GM23248 (cell line): ENCODE measurements around the gene GABRA4. TPM values are rescaled to one million over a fixed set of nuclear protein-coding genes. Genes with fewer than 3 reads are reported as not detected.

Experiments used
- DNase-seq: peaks from one replicate; pipeline ENCODE4 v3.0.0-alpha.2; 2015
- H2AFZ ChIP-seq: fragments of 200-600 bp; sonication (generic); 2 replicates; pipeline ENCODE4 v1.6.1; 2016; ENCODE audit warnings: antibody characterized with exemption
- H3F3A ChIP-seq: fragments of 200-600 bp; sonication (generic); 2 replicates; pipeline ENCODE4 v1.6.1; 2016; ENCODE audit warnings: mild to moderate bottlenecking, antibody characterized with exemption, mixed run types; ENCODE audit not compliant: insufficient read depth
- H3K27ac ChIP-seq: fragments of 200-600 bp; sonication (generic); 2 replicates; pipeline ENCODE4 v1.5.1; 2016; ENCODE audit warnings: mild to moderate bottlenecking
- H3K27me3 ChIP-seq: fragments of 200-600 bp; sonication (generic); replicated peaks from 2 replicates; pipeline ENCODE4 v1.6.1; 2016; ENCODE audit warnings: mild to moderate bottlenecking; ENCODE audit not compliant: insufficient read depth
- H3K36me3 ChIP-seq: fragments of 200-600 bp; sonication (generic); 2 replicates; pipeline ENCODE4 v1.6.1; 2016; ENCODE audit warnings: low read depth, mild to moderate bottlenecking
- H3K4me1 ChIP-seq: fragments of 200-600 bp; sonication (generic); 2 replicates; pipeline ENCODE4 v1.6.1; 2016; ENCODE audit warnings: mild to moderate bottlenecking; ENCODE audit not compliant: insufficient read depth
- H3K4me2 ChIP-seq: fragments of 200-600 bp; sonication (generic); one replicate; pipeline ENCODE4 v1.6.1; 2016; ENCODE audit warnings: mild to moderate bottlenecking; ENCODE audit not compliant: unreplicated experiment
- H3K4me3 ChIP-seq: fragments of 200-600 bp; sonication (generic); 2 replicates; pipeline ENCODE4 v1.5.1; 2016; ENCODE audit warnings: mild to moderate bottlenecking
- H3K79me2 ChIP-seq: fragments of 200-600 bp; sonication (generic); 2 replicates; pipeline ENCODE4 v1.6.1; 2016; ENCODE audit warnings: mild to moderate bottlenecking; ENCODE audit not compliant: insufficient read depth
- H3K9ac ChIP-seq: fragments of 200-600 bp; sonication (generic); 2 replicates; pipeline ENCODE4 v1.6.1; 2016; ENCODE audit warnings: mild to moderate bottlenecking
- H3K9me2 ChIP-seq: fragments of 200-600 bp; sonication (generic); 2 replicates; pipeline ENCODE4 v1.6.1; 2016; ENCODE audit warnings: mixed run types, mild to moderate bottlenecking, moderate library complexity; ENCODE audit not compliant: insufficient read depth
- H3K9me3 ChIP-seq: fragments of 200-600 bp; sonication (generic); one replicate; pipeline ENCODE4 v1.6.1; 2017; ENCODE audit warnings: low read depth
- H4K20me1 ChIP-seq: fragments of 200-600 bp; sonication (generic); 2 replicates; pipeline ENCODE4 v1.6.0; 2016; ENCODE audit not compliant: insufficient read depth
- EZH2 ChIP-seq: fragments of 200-600 bp; sonication (generic); IDR thresholded peaks from 2 replicates; pipeline ENCODE4 v1.6.1; 2018; ENCODE audit warnings: antibody characterized with exemption, mild to moderate bottlenecking; ENCODE audit not compliant: insufficient read depth, poor library complexity, severe bottlenecking
- EZH2phosphoT487 ChIP-seq: fragments of 200-600 bp; sonication (generic); IDR thresholded peaks from 2 replicates; pipeline ENCODE4 v1.6.1; 2018; ENCODE audit warnings: antibody characterized with exemption, moderate library complexity, mild to moderate bottlenecking, low read depth; ENCODE audit not compliant: insufficient read depth
- WGBS, 2 experiments: methylation state at CpG; one replicate each; pipeline ENCODE4 v1.1.6; 2015 to 2017; ENCODE audit warnings: low lambda C conversion rate in 2 of 2, low coverage in 1 of 2; ENCODE audit errors: missing lambda C conversion rate in 2 of 2; 5-methylcytosine and 5-hydroxymethylcytosine counted together
- in situ Hi-C: fragments of 300-500 bp; cut with MboI; formaldehyde crosslinking; loops from 2 replicates; pipeline ENCODE4 v1.15.0; 2020
- polyA plus RNA-seq: library from polyadenylated mRNA; unstranded; fragments of >200 nt; fragmentation: Nextera tagmentation; extraction: Ambion mirVana; gene quantifications from 2 replicates; pipeline ENCODE4 v1.2.1, GENCODE V29; 2016
- total RNA-seq: library from RNA; depleted of rRNA; stranded (reverse); fragments of >200 nt; shearing (Covaris generic); gene quantifications from 2 replicates; pipeline ENCODE4 v1.2.3, GENCODE V29; 2014

Gene GABRA4
- total and polyA plus RNA-seq, 2 experiments from 2014 or later: not detected

DNA sequence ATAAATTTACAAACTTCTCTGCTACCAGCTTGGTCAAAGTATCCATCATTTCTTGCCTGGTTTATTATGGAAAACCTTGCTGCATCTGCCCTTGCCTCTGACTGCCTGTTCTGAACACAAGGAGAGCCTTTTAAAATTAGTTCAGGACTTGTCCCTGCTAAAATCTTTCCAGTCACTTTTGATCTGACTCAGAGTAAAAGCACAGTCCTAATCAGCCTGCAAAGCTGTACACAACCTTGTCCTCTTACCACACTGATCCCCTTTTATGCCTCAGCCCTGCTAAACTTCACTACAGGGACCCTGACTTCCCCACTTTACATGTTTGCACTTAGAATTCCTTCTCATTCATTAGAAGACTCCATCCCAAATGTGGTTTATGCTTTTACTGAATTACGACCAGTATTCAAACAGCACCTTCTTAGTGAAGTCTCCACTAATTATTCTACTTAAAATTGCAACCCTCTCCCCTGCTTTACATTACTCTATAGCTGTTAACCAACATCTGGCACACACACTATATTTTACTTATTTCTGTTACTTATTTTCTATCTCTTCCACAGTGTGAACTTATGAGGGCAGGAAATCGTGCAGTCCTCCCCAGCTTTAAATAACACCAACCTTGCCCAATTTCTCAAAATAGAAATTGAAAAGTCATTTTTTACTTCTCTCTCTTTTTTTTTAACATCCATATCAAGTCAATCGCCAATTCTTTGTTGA is 6.3 kb downstream of the GABRA4 start:
- Histone ChIP-seq H3K36me3 (no peaks in the 10 kb centered on the region), H3K27ac (no peak overlapping the region), H3K4me2 (no peak overlapping the region), H3K9me2 (no peaks in the 10 kb centered on the region), H3K9ac (no peak overlapping the region), H3K79me2 (no peaks in the 10 kb centered on the region), H2AFZ (no peak overlapping the region), H3K4me3 (no peak overlapping the region), H3F3A (no peaks in the 10 kb centered on the region), H4K20me1 (no peaks in the 10 kb centered on the region), H3K27me3 (peaks cover 4% of the 10 kb centered on the region; the same call in 1 of the 2 replicates), H3K9me3 (peaks cover 3% of the 10 kb centered on the region), H3K4me1 (no peaks in the 10 kb centered on the region)
- DNase-seq: no peak
- no peak for TF ChIP-seq EZH2phosphoT487
- TF ChIP-seq EZH2: no peak
- WGBS, 2 experiments: 0% methylated on average over 3 of the region's 3 CpGs
- in situ Hi-C loops: no loop called here

DNA sequence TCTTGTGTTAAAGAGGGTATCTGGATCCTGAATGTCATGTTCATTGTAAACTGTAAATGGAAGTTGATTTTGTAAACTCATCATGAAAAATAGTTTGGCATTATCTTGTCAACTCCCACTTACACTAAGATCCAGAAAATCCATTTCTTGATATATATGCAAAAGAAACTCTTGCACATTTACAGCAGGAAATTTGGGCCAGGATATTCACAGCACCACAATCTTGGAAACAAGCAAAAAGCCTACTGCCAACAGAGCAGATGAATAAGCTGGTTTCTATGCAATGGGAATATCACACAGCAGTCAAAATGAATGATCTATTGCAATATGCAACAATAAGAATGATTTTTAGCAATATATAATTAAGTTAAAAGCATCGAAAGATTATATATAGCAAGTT is 8.6 kb downstream of the GABRA4 start:
- H3K27me3 ChIP-seq: no peaks in the 10 kb centered on the region
- in situ Hi-C loops: no loop called here
- TF ChIP-seq EZH2phosphoT487: no peak
- TF ChIP-seq EZH2: no peak

DNA sequence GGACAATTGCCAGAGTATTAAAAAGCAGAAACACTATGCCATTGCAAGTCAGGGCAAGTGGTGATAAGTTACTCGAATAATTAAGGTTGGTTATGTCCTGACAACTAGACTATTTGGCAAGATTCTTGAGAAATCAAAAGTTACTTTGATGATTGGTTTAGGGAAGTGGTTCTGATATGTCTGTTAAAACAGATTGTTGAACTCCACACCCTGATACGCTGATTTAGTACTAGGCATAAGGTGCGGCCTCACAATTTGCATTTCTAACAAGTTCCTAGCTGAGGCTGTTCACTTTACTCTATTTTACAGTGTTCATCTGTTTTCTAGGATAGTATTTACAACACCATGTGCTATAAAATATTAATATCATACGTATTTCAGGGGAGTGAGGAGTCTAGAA is 12.5 kb downstream of the GABRA4 start:
- no peaks in the 10 kb centered on the region for H3K4me1 ChIP-seq
- TF ChIP-seq EZH2 (no peak), EZH2phosphoT487 (no peak)
- H3K4me2 ChIP-seq: no peak overlapping the region
- no peaks in the 10 kb centered on the region for H3K79me2 ChIP-seq
- H3K9me3 ChIP-seq: peaks cover 3% of the 10 kb centered on the region
- no peaks in the 10 kb centered on the region for H3K36me3 ChIP-seq
- H4K20me1 ChIP-seq: no peaks in the 10 kb centered on the region
- no peaks in the 10 kb centered on the region for H3F3A ChIP-seq
- DNase-seq: no peak
- H3K4me3 ChIP-seq: no peak overlapping the region
- H3K9me2 ChIP-seq: no peaks in the 10 kb centered on the region
- H3K27ac ChIP-seq: no peak overlapping the region
- no peak overlapping the region for H3K9ac ChIP-seq
- in situ Hi-C loops: no loop called here
- H3K27me3 ChIP-seq: no peaks in the 10 kb centered on the region
- WGBS, 2 experiments: 26 to 35% methylated on average over 4 of the region's 4 CpGs
- no peak overlapping the region for H2AFZ ChIP-seq

More for the DNA sequence above, 8.6 kb downstream of the GABRA4 start:
- Histone ChIP-seq H3K79me2 (no peaks in the 10 kb centered on the region), H3F3A (no peaks in the 10 kb centered on the region), H3K9me2 (no peaks in the 10 kb centered on the region), H3K9ac (no peak overlapping the region), H2AFZ (no peak overlapping the region), H3K4me1 (no peaks in the 10 kb centered on the region), H3K4me2 (no peak overlapping the region), H4K20me1 (no peaks in the 10 kb centered on the region), H3K9me3 (peaks cover 3% of the 10 kb centered on the region), H3K36me3 (no peaks in the 10 kb centered on the region), H3K27ac (no peak overlapping the region), H3K4me3 (no peak overlapping the region)
- whole genome bisulfite sequencing, 2 experiments: 15 to 18% methylated on average over 1 of the region's 1 CpG
- DNase-seq: no peak

DNA sequence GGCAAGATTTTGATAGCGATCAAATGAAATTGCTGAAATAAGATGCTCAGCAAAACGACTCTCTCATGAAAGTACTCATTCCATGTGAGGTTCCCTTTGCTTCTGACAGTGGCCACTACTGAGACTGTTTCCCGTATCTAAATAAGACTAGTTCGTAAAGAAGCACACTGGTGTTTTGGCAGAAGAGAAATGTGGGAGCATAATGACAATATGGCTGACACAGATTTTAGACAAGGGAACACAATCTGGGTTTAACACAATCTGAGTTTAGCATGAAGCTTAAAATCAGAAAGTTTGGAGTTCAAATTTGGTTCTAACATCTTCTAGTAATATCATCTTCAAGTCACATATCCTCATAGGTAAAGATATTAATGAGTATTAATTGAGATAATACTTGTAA is 13.7 kb downstream of the GABRA4 start:
- DNase-seq: no peak
- H3F3A ChIP-seq: no peaks in the 10 kb centered on the region
- no peaks in the 10 kb centered on the region for H3K36me3 ChIP-seq
- H3K27me3 ChIP-seq: no peaks in the 10 kb centered on the region
- no peaks in the 10 kb centered on the region for H3K79me2 ChIP-seq
- no peak overlapping the region for H3K4me3 ChIP-seq
- TF ChIP-seq EZH2 (no peak), EZH2phosphoT487 (no peak)
- H3K9me3 ChIP-seq: no peaks in the 10 kb centered on the region
- H3K4me2 ChIP-seq: no peak overlapping the region
- WGBS, 2 experiments: 31 to 42% methylated on average over 4 of the region's 4 CpGs
- H4K20me1 ChIP-seq: no peaks in the 10 kb centered on the region
- in situ Hi-C loops: no loop called here
- H3K4me1 ChIP-seq: no peaks in the 10 kb centered on the region
- no peaks in the 10 kb centered on the region for H3K9me2 ChIP-seq
- H3K9ac ChIP-seq: no peak overlapping the region
- H3K27ac ChIP-seq: no peak overlapping the region
- H2AFZ ChIP-seq: no peak overlapping the region

DNA sequence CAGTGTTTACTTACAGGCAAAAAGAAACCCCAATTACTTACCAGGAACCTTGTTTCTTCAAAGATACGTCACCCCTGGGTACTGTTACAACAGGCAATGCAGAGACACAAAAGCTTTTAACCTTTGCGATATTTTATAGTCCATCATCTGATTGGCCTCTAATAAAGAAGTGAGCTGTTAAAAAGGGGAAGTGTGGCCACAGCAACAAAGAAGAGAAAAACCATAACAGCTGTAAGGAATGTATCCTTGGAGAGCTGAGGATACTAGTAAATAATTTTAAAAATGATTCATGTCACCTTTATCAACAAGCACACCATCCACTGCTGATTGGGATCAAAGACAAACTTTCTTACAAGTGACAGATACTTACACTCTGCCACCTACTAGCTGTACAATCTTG is 14.1 kb downstream of the GABRA4 start:
- H3K9me3 ChIP-seq: no peaks in the 10 kb centered on the region
- no peak overlapping the region for H3K27ac ChIP-seq
- no peaks in the 10 kb centered on the region for H3K4me1 ChIP-seq
- H3K79me2 ChIP-seq: no peaks in the 10 kb centered on the region
- 24 to 37% methylated on average over 2 of the region's 2 CpGs for WGBS, 2 experiments
- in situ Hi-C loops: no loop called here
- no peak for DNase-seq
- H3K27me3 ChIP-seq: no peaks in the 10 kb centered on the region
- TF ChIP-seq EZH2phosphoT487: no peak
- no peak for TF ChIP-seq EZH2
- H3K4me2 ChIP-seq: no peak overlapping the region
- no peaks in the 10 kb centered on the region for H3K9me2 ChIP-seq
- H2AFZ ChIP-seq: no peak overlapping the region
- no peaks in the 10 kb centered on the region for H4K20me1 ChIP-seq
- no peaks in the 10 kb centered on the region for H3F3A ChIP-seq
- H3K36me3 ChIP-seq: no peaks in the 10 kb centered on the region
- no peak overlapping the region for H3K9ac ChIP-seq
- H3K4me3 ChIP-seq: no peak overlapping the region
